Left colon (tissue), 2 donors: Measurements from ENCODE around the gene C1R. TPM values are rescaled to one million over a fixed set of nuclear protein-coding genes. Genes with fewer than 3 reads are reported as not detected.

Experiments used
- ATAC-seq: fragments of 200-7000 bp; cut with Tn5 transposase; one replicate; pipeline ENCODE4 v1.9.1; 2020; ENCODE audit warnings: mild to moderate bottlenecking, moderate library complexity
- DNase-seq, 2 donors: peaks; one replicate each; pipeline ENCODE4 v3.0.0-alpha.2; 2020
- intact Hi-C, 2 donors: fragments of 100-400 bp; cut with DNase I in 1 of 2; cut with micrococcal nuclease in 1 of 2; formaldehyde crosslinking; loops; one replicate each; pipeline versions ENCODE4 v1.11.2 to v1.14.0; 2022; cut with DNase I, micrococcal nuclease
- total RNA-seq, 2 donors: library from RNA; stranded (reverse); fragmentation: NEBNext Ultra II Directional; extraction: Animal tissue kit (Norgen Biotek cat#: 25700); gene quantifications; one replicate each; pipeline ENCODE4 v1.2.1, GENCODE V29; 2021
- donor health status: DM: no; HTN: no; CAD: no.
- donor health status: DM: yes; HTN: yes; CAD: no.

The C1R gene
- total RNA-seq, 2 donors from 2014 or later: 63.1 to 129 TPM

- intact Hi-C loops: no loop called here
- ATAC-seq (no peak), DNase-seq (no peak)
Observed at GRCh38 chr12:7081037-7081436, 11.2 kb downstream of the C1R start.

- no peak for DNase-seq
- ATAC-seq: no peak
- intact Hi-C loops: no loop called here
Observed at GRCh38 chr12:7079826-7080125, 12.5 kb downstream of the C1R start.

GRCh38 chr12:7078163-7078562 is 14.1 kb downstream of the C1R start:
- no peak for DNase-seq
- intact Hi-C loops: no loop called here
- ATAC-seq: no peak

- intact Hi-C loops: no loop called here
- no peak for ATAC-seq
Observed at GRCh38 chr12:7076493-7076892, 15.8 kb downstream of the C1R start.

GRCh38 chr12:7075939-7076338 is 16.3 kb downstream of the C1R start:
- intact Hi-C loops: no loop called here
- ATAC-seq: no peak
- no peak for DNase-seq

More at GRCh38 chr12:7076493-7076892, 15.8 kb downstream of the C1R start:
- no peak for DNase-seq

- ATAC-seq (no peak), DNase-seq (no peak)
- intact Hi-C loops: no loop called here
Observed at GRCh38 chr12:7075518-7075917, 16.7 kb downstream of the C1R start.

- intact Hi-C loops: no loop called here
- ATAC-seq: no peak
- DNase-seq: no peak
Observed at GRCh38 chr12:7073946-7074345, 18.3 kb downstream of the C1R start.

GRCh38 chr12:7072554-7072953 is 19.7 kb downstream of the C1R start:
- intact Hi-C loops: no loop called here
- DNase-seq: no peak
- ATAC-seq: no peak

- ATAC-seq: no peak
- intact Hi-C loops: no loop called here
- no peak for DNase-seq
Observed at GRCh38 chr12:7072035-7072434, 20.2 kb downstream of the C1R start.

GRCh38 chr12:7069386-7069785 is 22.9 kb downstream of the C1R start:
- intact Hi-C loops: no loop called here
- DNase-seq (no peak), ATAC-seq (no peak)

GRCh38 chr12:7068994-7069346 is 23.3 kb downstream of the C1R start:
- intact Hi-C loops: no loop called here
- DNase-seq: no peak
- no peak for ATAC-seq

GRCh38 chr12:7068240-7068993 is 23.8 kb downstream of the C1R start:
- DNase-seq: no peak
- no peak for ATAC-seq
- intact Hi-C loops: no loop called here

- intact Hi-C loops: no loop called here
- ATAC-seq: no peak
- no peak for DNase-seq
Observed at GRCh38 chr12:7067096-7067495, 25.1 kb downstream of the C1R start.

GRCh38 chr12:7066596-7066995 is 25.6 kb downstream of the C1R start:
- ATAC-seq (no peak), DNase-seq (no peak)
- intact Hi-C loops: no loop called here

- DNase-seq (no peak), ATAC-seq (no peak)
- intact Hi-C loops: no loop called here
Observed at GRCh38 chr12:7065073-7065623, 27.1 kb downstream of the C1R start.

GRCh38 chr12:7064516-7064915 is 27.7 kb downstream of the C1R start:
- intact Hi-C loops: loop anchor here in 1 of 2 donors (5.0 kb wide), 1 partner anchor 38 kb away; no protein-coding TSS in a partner anchor
- ATAC-seq (no peak), DNase-seq (no peak)

GRCh38 chr12:7061596-7061995 is 30.6 kb downstream of the C1R start:
- no peak for DNase-seq
- intact Hi-C loops: loop anchor here in 1 of 2 donors (5.0 kb wide), 1 partner anchor 41 kb away; no protein-coding TSS in a partner anchor
- no peak for ATAC-seq

GRCh38 chr12:7061138-7061537 is 31.1 kb downstream of the C1R start:
- DNase-seq (no peak), ATAC-seq (no peak)
- intact Hi-C loops: loop anchor here in 1 of 2 donors (5.0 kb wide), 1 partner anchor 41 kb away; no protein-coding TSS in a partner anchor

GRCh38 chr12:7060353-7060954 is 31.8 kb downstream of the C1R start, which contains the start of gene C1S:
C1S (plus strand) TSS chr12:7060718; CDS start chr12:7061913, 1,195 bp downstream.
- intact Hi-C loops: loop anchor here in 1 of 2 donors (5.0 kb wide), 1 partner anchor 42 kb away; no protein-coding TSS in a partner anchor
- peak; percentile 12 to 57 for DNase-seq
- peak; percentile 58 for ATAC-seq

GRCh38 chr12:7059780-7060179 is 32.5 kb downstream of the C1R start:
- DNase-seq (no peak), ATAC-seq (no peak)
- intact Hi-C loops: loop anchor here in 1 of 2 donors (5.0 kb wide), 1 partner anchor 43 kb away; no protein-coding TSS in a partner anchor
